Gastrocnemius medialis (tissue), 4 donors: ENCODE results near the gene EMC6.

Experiments used
- POLR2A ChIP-seq, 2 donors: fragments of 450-650 bp; IDR thresholded peaks; one replicate each; pipeline ENCODE4 v1.6.1; 2017; ENCODE audit warnings: antibody characterized with exemption in 2 of 2, mild to moderate bottlenecking in 2 of 2, moderate library complexity in 2 of 2
- TF ChIP-seq, protein P1 (sequence below), 5 experiments: fragments of 450-650 bp in 3 of 5; fragments of 200-600 bp in 2 of 5; sonication (generic) in 2 of 5; IDR thresholded peaks in 4 of 5; conservative IDR thresholded peaks in 1 of 5; 1 replicate in 4 of 5; 2 replicates in 1 of 5; pipeline ENCODE4 v1.5.1; 2016 to 2019; ENCODE audit warnings: antibody characterized with exemption in 5 of 5, mild to moderate bottlenecking in 3 of 5, moderate library complexity in 3 of 5

DNA sequence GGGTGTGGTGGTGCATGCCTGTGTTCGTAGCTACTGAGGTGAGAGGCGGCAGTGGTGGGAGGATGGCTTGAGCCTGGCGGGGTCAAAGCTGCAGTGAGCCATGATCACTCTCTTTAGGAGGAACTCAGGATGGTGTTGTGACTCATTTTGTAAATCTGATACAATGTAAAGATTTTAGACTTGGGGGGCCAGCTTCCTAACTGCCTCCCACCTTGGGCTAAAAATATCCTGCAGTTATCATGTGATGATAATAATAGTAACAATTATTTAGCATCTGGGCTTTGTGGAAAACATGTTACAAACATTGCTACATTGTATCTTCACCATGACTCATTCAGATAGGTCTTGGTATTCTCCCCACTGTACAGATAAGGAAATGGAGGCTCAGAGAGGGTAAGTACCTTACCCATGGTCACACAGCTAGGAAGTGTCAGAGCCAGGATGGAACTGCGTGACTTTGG, 24.7 kb upstream of the EMC6 start:
- TF ChIP-seq, protein P1, sequence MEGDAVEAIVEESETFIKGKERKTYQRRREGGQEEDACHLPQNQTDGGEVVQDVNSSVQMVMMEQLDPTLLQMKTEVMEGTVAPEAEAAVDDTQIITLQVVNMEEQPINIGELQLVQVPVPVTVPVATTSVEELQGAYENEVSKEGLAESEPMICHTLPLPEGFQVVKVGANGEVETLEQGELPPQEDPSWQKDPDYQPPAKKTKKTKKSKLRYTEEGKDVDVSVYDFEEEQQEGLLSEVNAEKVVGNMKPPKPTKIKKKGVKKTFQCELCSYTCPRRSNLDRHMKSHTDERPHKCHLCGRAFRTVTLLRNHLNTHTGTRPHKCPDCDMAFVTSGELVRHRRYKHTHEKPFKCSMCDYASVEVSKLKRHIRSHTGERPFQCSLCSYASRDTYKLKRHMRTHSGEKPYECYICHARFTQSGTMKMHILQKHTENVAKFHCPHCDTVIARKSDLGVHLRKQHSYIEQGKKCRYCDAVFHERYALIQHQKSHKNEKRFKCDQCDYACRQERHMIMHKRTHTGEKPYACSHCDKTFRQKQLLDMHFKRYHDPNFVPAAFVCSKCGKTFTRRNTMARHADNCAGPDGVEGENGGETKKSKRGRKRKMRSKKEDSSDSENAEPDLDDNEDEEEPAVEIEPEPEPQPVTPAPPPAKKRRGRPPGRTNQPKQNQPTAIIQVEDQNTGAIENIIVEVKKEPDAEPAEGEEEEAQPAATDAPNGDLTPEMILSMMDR (IDR thresholded peaks at IDR 0.05 in 4 of 5, conservative IDR thresholded peaks at IDR 0.05 in 1 of 5), result no peak
- TF ChIP-seq POLR2A (IDR thresholded peaks at IDR 0.05), result no peak
